Stomach (tissue), 9 donors: ENCODE data around the gene TMC5. TPM values are rescaled to one million over a fixed set of nuclear protein-coding genes. Genes with fewer than 3 reads are reported as not detected.
"Not testable (repeated sequence)": the region's sequence is repeated elsewhere in the genome, so short reads cannot be mapped to it uniquely, and the experiment has no call there.

Experiments used
- DNase-seq, 2 donors: peaks; one replicate each; pipeline versions ENCODE4 v3.0.0 to v3.0.0-alpha.2; 2013 to 2019
- H3K27ac ChIP-seq, 5 donors: fragments of 200-600 bp in 4 of 5; sonication (generic) in 4 of 5; one replicate each; pipeline ENCODE4 v1.5.1; 2013 to 2019; ENCODE audit warnings: mild to moderate bottlenecking in 1 of 5, moderate library complexity in 1 of 5
- H3K27me3 ChIP-seq, 3 donors: fragments of 200-600 bp; sonication (generic); one replicate each; pipeline ENCODE4 v1.5.1; 2017 to 2019; ENCODE audit warnings: mixed run types in 1 of 3
- H3K36me3 ChIP-seq, 4 donors: fragments of 200-600 bp; sonication (generic); 1 replicate in 3 of 4; 2 replicates in 1 of 4; pipeline ENCODE4 v1.5.1; 2016 to 2019
- H3K4me1 ChIP-seq, 4 donors: fragments of 200-600 bp; sonication (generic); one replicate each; pipeline ENCODE4 v1.5.1; 2016 to 2019
- H3K4me3 ChIP-seq, 4 donors: fragments of 200-600 bp; sonication (generic) in 3 of 4; one replicate each; pipeline ENCODE4 v1.5.1; 2016 to 2019; ENCODE audit warnings: mild to moderate bottlenecking in 1 of 4
- H3K9me3 ChIP-seq, 4 donors: fragments of 200-600 bp; sonication (generic); one replicate each; pipeline ENCODE4 v1.5.1; 2016 to 2019
- EP300 ChIP-seq: sonication (generic); formaldehyde crosslinking; IDR thresholded peaks from one replicate; pipeline ENCODE4 v1.6.1; 2017; ENCODE audit warnings: antibody characterized with exemption
- POLR2A ChIP-seq, 4 donors: fragments of 450-650 bp; IDR thresholded peaks; one replicate each; pipeline ENCODE4 v1.6.1; 2016; ENCODE audit warnings: antibody characterized with exemption in 4 of 4, control low read depth in 2 of 4, mild to moderate bottlenecking in 1 of 4, moderate library complexity in 1 of 4
- POLR2AphosphoS5 ChIP-seq, 3 donors: sonication (generic); formaldehyde crosslinking; IDR thresholded peaks; one replicate each; pipeline ENCODE4 v1.6.1; 2016; ENCODE audit warnings: antibody characterized with exemption in 3 of 3
- WGBS, 5 donors: extraction: QIAGEN DNeasy Blood & Tissue Kit in 3 of 5; methylation state at CpG; one replicate each; pipeline versions ENCODE4 v1.1.5 to v1.1.7; 2013 to 2018; 5-methylcytosine and 5-hydroxymethylcytosine counted together
- intact Hi-C: fragments of 100-400 bp; cut with DNase I; formaldehyde crosslinking; loops from one replicate; pipeline ENCODE4 v1.15.1; 2023; ENCODE audit warnings: low total_unique reads
- polyA plus RNA-seq, 3 donors: library from polyadenylated mRNA; stranded (reverse); fragments of 200-250 nt; gene quantifications; one replicate each; pipeline ENCODE4 v1.2.3, GENCODE V29; 2013
- total RNA-seq, 5 donors: library from RNA; depleted of rRNA; stranded (reverse); fragments of >200 nt; gene quantifications; one replicate each; pipeline versions ENCODE4 v1.1.0 to v1.2.3, GENCODE V29; 2014 to 2016
- TF ChIP-seq, protein P1 (sequence below), 7 experiments: fragments of 450-650 bp in 4 of 7; fragments of 200-600 bp in 3 of 7; sonication (generic) in 3 of 7; IDR thresholded peaks; one replicate each; pipeline ENCODE4 v1.5.1; 2016 to 2019; ENCODE audit warnings: antibody characterized with exemption in 7 of 7, control low read depth in 2 of 7, mild to moderate bottlenecking in 1 of 7
- donor health status: healthy with polysubstance abuse.
- donor health status: Bipolar disorder and iron deficiency.
- donor health status: healthy.

The TMC5 gene
- total and polyA plus RNA-seq, 8 donors: 7.2 to 92.7 (median 28.2) TPM

- no peak for TF ChIP-seq POLR2A (IDR thresholded peaks at IDR 0.05)
- TF ChIP-seq, protein P1, sequence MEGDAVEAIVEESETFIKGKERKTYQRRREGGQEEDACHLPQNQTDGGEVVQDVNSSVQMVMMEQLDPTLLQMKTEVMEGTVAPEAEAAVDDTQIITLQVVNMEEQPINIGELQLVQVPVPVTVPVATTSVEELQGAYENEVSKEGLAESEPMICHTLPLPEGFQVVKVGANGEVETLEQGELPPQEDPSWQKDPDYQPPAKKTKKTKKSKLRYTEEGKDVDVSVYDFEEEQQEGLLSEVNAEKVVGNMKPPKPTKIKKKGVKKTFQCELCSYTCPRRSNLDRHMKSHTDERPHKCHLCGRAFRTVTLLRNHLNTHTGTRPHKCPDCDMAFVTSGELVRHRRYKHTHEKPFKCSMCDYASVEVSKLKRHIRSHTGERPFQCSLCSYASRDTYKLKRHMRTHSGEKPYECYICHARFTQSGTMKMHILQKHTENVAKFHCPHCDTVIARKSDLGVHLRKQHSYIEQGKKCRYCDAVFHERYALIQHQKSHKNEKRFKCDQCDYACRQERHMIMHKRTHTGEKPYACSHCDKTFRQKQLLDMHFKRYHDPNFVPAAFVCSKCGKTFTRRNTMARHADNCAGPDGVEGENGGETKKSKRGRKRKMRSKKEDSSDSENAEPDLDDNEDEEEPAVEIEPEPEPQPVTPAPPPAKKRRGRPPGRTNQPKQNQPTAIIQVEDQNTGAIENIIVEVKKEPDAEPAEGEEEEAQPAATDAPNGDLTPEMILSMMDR (IDR thresholded peaks at IDR 0.05): no peak
- no peak for TF ChIP-seq EP300
- no peak for TF ChIP-seq POLR2AphosphoS5 (IDR thresholded peaks at IDR 0.05)
- H3K4me3 ChIP-seq: no peak overlapping the region
- no peak for DNase-seq
- intact Hi-C loops: no loop called here
- H3K9me3 ChIP-seq: no peaks in the 10 kb centered on the region
- no peaks in the 10 kb centered on the region for H3K4me1 ChIP-seq
- H3K27me3 ChIP-seq: no peaks in the 10 kb centered on the region
- 57 to 87% (median 72%) methylated on average over 1 of the region's 1 CpG for WGBS, 5 donors
- peaks cover 10 to 93% (median 74%) of the 10 kb centered on the region in 4 donors for H3K36me3 ChIP-seq
- H3K27ac ChIP-seq: no peak overlapping the region
These were observed 114.9 kb downstream of the TMC5 start for GRCh38 chr16:19532601-19533000.

GRCh38 chr16:19540241-19540970, 122.7 kb downstream of the TMC5 start:
- H3K9me3 ChIP-seq: no peaks in the 10 kb centered on the region
- H3K36me3 ChIP-seq: peaks cover 32 to 97% (median 90%) of the 10 kb centered on the region in 4 donors
- no peak overlapping the region for H3K4me3 ChIP-seq
- DNase-seq: no peak
- no peaks in the 10 kb centered on the region for H3K4me1 ChIP-seq
- H3K27me3 ChIP-seq: no peaks in the 10 kb centered on the region
- no peak overlapping the region for H3K27ac ChIP-seq
- 94 to 98% (median 96%) methylated on average over 6 of the region's 6 CpGs for WGBS, 5 donors
- TF ChIP-seq POLR2A (IDR thresholded peaks at IDR 0.05) (no peak), EP300 (no peak), POLR2AphosphoS5 (IDR thresholded peaks at IDR 0.05) (no peak)
- TF ChIP-seq, protein P1 (IDR thresholded peaks at IDR 0.05): no peak
- intact Hi-C loops: no loop called here

GRCh38 chr16:19542138-19542821, 124.6 kb downstream of the TMC5 start:
- Histone ChIP-seq H3K36me3 (peaks cover 24 to 97% (median 93%) of the 10 kb centered on the region in 4 donors), H3K9me3 (no peaks in the 10 kb centered on the region), H3K4me3 (no peak overlapping the region), H3K4me1 (no peaks in the 10 kb centered on the region), H3K27me3 (no peaks in the 10 kb centered on the region), H3K27ac (no peak overlapping the region)
- TF ChIP-seq POLR2AphosphoS5 (IDR thresholded peaks at IDR 0.05) (no peak), POLR2A (IDR thresholded peaks at IDR 0.05) (no peak), EP300 (no peak)
- TF ChIP-seq, protein P1 (IDR thresholded peaks at IDR 0.05): no peak
- 72 to 81% (median 74%) methylated on average over 3 of the region's 3 CpGs for WGBS, 5 donors
- DNase-seq: peak in 1 of 2 donors; percentile 54
- intact Hi-C loops: no loop called here

DNA sequence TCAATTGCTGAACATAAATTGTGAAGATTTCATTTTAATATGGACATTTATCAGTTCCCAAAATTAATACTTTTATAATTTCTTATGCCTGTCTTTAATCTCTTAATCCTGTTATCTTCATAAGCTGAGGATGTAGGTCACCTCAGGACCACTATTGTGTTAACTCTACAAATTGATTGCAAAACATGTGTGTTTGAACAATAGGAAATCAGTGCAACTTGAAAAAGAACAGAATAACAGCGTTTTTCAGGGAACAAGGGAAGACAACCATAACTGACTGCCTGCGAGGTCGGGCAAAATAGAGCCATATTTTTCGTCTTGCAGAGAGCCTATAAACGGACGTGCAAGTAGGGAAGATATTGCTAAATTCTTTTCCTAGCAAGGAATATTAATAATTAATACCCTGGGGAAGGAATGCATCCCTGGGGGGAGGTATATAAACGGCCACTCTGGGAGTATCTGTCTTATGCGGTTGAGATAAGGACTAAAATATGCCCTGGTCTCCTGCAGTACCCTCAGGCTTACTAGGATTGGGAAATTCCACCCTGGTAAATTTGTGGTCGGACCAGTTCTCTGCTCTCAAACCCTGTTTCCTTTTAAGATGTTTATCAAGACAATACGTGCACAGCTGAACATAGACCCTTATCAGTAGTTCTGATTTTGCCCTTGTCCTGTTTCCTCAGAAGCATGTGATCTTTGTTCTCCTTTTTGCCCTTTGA, 125.8 kb downstream of the TMC5 start:
- H3K9me3 ChIP-seq, H3K27ac ChIP-seq, intact Hi-C loops, H3K27me3 ChIP-seq, DNase-seq, H3K4me3 ChIP-seq, H3K4me1 ChIP-seq: not testable (repeated sequence)
- WGBS, 5 donors: 71 to 80% (median 76%) methylated on average over 10 of the region's 10 CpGs
- H3K36me3 ChIP-seq: peaks cover 22 to 100% (median 94%) of the 10 kb centered on the region in 4 donors
